Common myeloid progenitor, CD34-positive (primary cell): ENCODE data around the gene HEATR3. TPM values are rescaled to one million over a fixed set of nuclear protein-coding genes. Genes with fewer than 3 reads are reported as not detected.

Source experiments
- CTCF ChIA-PET: fragments of 350-600 bp; sonication (Branson Sonifier 250); formaldehyde crosslinking; loops from one replicate; lab custom pipeline; 2021; ENCODE audit warnings: antibody characterized with exemption; lab: Charles Lee
- POLR2A ChIA-PET: fragments of 350-600 bp; sonication (Branson Sonifier 250); formaldehyde crosslinking; loops from one replicate; lab custom pipeline; 2021; ENCODE audit warnings: antibody characterized with exemption; lab: Charles Lee
- DNase-seq, 3 donors: peaks; one replicate each; pipeline versions ENCODE4 v3.0.0 to v3.0.0-alpha.2; 2013
- H3K27ac ChIP-seq, 2 experiments: 1 replicate in 1 of 2; 2 replicates in 1 of 2; pipeline ENCODE4 v1.7.0; 2013; ENCODE audit warnings: inconsistent platforms in 2 of 2, low read length in 2 of 2, mild to moderate bottlenecking in 2 of 2, low read depth in 1 of 2, moderate library complexity in 1 of 2; ENCODE audit not compliant: severe bottlenecking in 2 of 2, insufficient read depth in 1 of 2, poor library complexity in 1 of 2
- H3K27me3 ChIP-seq, 5 experiments: replicated peaks in 2 of 5; 1 replicate in 3 of 5; 2 replicates in 2 of 5; pipeline versions ENCODE4 v1.6.1 to v1.7.0; 2013; ENCODE audit warnings: low read length in 4 of 5, mild to moderate bottlenecking in 2 of 5, moderate library complexity in 2 of 5, inconsistent platforms in 1 of 5; ENCODE audit not compliant: insufficient read depth in 5 of 5, control insufficient read depth in 4 of 5
- H3K36me3 ChIP-seq, 4 experiments: 1 replicate in 2 of 4; 2 replicates in 2 of 4; pipeline versions ENCODE4 v1.6.1 to v1.7.0; 2013; ENCODE audit warnings: low read length in 3 of 4, control low read depth in 1 of 4, mild to moderate bottlenecking in 1 of 4; ENCODE audit not compliant: control insufficient read depth in 4 of 4, insufficient read depth in 4 of 4
- H3K4me1 ChIP-seq, 4 experiments: 1 replicate in 3 of 4; 2 replicates in 1 of 4; pipeline versions ENCODE4 v1.6.1 to v1.7.1; 2013; ENCODE audit warnings: low read length in 3 of 4, mild to moderate bottlenecking in 3 of 4, control low read depth in 1 of 4, inconsistent platforms in 1 of 4, moderate library complexity in 1 of 4; ENCODE audit not compliant: control insufficient read depth in 4 of 4, insufficient read depth in 4 of 4; ENCODE audit errors: control extremely low read depth in 1 of 4
- H3K4me3 ChIP-seq, 7 experiments: 1 replicate in 4 of 7; 2 replicates in 3 of 7; pipeline versions ENCODE4 v1.5.1 to v1.7.0; 2013; ENCODE audit warnings: mild to moderate bottlenecking in 7 of 7, low read length in 6 of 7, moderate library complexity in 6 of 7, inconsistent platforms in 2 of 7, low read depth in 2 of 7, control low read depth in 1 of 7; ENCODE audit not compliant: insufficient read depth in 4 of 7, control insufficient read depth in 1 of 7; ENCODE audit errors: extremely low read depth in 1 of 7
- H3K9me3 ChIP-seq, 5 experiments: 1 replicate in 4 of 5; 2 replicates in 1 of 5; pipeline versions ENCODE4 v1.6.1 to v1.7.1; 2013; ENCODE audit warnings: low read length in 4 of 5, mild to moderate bottlenecking in 2 of 5, inconsistent platforms in 1 of 5, low read depth in 1 of 5, moderate library complexity in 1 of 5; ENCODE audit not compliant: control insufficient read depth in 4 of 5, insufficient read depth in 2 of 5; ENCODE audit errors: control extremely low read depth in 1 of 5
- WGBS: methylation state at CpG from one replicate; pipeline ENCODE4 v1.1.5; 2013; ENCODE audit not compliant: insufficient coverage; 5-methylcytosine and 5-hydroxymethylcytosine counted together
- polyA plus RNA-seq: library from polyadenylated mRNA; unstranded; fragments of 120-200 nt; gene quantifications from one replicate; pipeline ENCODE4 v1.2.1, GENCODE V29; 2013

The HEATR3 gene
- polyA plus RNA-seq: 11.8 TPM

- DNase-seq: peak; percentile 89 to 95 (median 95)
- Histone ChIP-seq H3K4me1 (peaks cover 1 to 22% (median 20%) of the 10 kb centered on the region in 4 experiments), H3K4me3 (peak within 1 kb of the TSS; percentile 80 to 91 (median 83)), H3K27me3 (no peaks in the 10 kb centered on the region), H3K9me3 (no peaks in the 10 kb centered on the region), H3K27ac (peak within 1 kb of the TSS in 1 of 2 experiments; percentile 54), H3K36me3 (peaks cover 0 to 15% (median 6%) of the 10 kb centered on the region in 4 experiments)
- ChIA-PET POLR2A (interaction anchor here (0.6 to 1.2 kb wide), 3 partner anchors 12 to 219 kb away, joined by 3 read pairs; partner anchors contain the start of gene TENT4B), CTCF (interaction anchor here (0.7 to 7.9 kb wide), 10 partner anchors 10 to 304 kb away, joined by 3 to 98 read pairs (median 4); partner anchors contain the start of gene CNEP1R1)
- 0% methylated on average over 56 of the region's 91 CpGs for WGBS
These were observed at the start of gene HEATR3 for GRCh38 chr16:50065624-50066481. Gene HEATR3, plus strand, starts transcription at chr16:50065970. Its CDS starts 162 bp downstream, at chr16:50066132.

GRCh38 chr16:50017553-50017952, 48.2 kb upstream of the HEATR3 start:
- no peak for DNase-seq
- H3K36me3 ChIP-seq: no peaks in the 10 kb centered on the region
- ChIA-PET CTCF (no interaction called here), POLR2A (no interaction called here)
- H3K27ac ChIP-seq: no peak overlapping the region
- WGBS: 97% methylated on average over 6 of the region's 9 CpGs
- H3K9me3 ChIP-seq: no peaks in the 10 kb centered on the region
- H3K4me1 ChIP-seq: no peaks in the 10 kb centered on the region
- H3K27me3 ChIP-seq: peaks cover 0 to 2% (median 0%) of the 10 kb centered on the region in 5 experiments
- no peak overlapping the region for H3K4me3 ChIP-seq

- no peak overlapping the region for H3K27ac ChIP-seq
- CTCF ChIA-PET: interaction anchor here (1.1 kb wide), 3 partner anchors 44 to 119 kb away, joined by 3 read pairs; partner anchors contain the start of gene HEATR3
- H3K27me3 ChIP-seq: peaks cover 0 to 2% (median 0%) of the 10 kb centered on the region in 5 experiments
- no peaks in the 10 kb centered on the region for H3K36me3 ChIP-seq
- H3K4me1 ChIP-seq: peaks cover 8 to 16% (median 11%) of the 10 kb centered on the region in 4 experiments
- no peaks in the 10 kb centered on the region for H3K9me3 ChIP-seq
- WGBS: 94% methylated on average over 2 of the region's 2 CpGs
- peak in 2 of 3 donors; percentile 25 to 27 for DNase-seq
- H3K4me3 ChIP-seq: no peak overlapping the region
- POLR2A ChIA-PET: no interaction called here
These were observed 44.2 kb upstream of the HEATR3 start for GRCh38 chr16:50021544-50021943.

- ChIA-PET CTCF (interaction anchor here (1.0 to 5.1 kb wide), 3 partner anchors 12 to 20 kb away, joined by 4 to 41 read pairs (median 11); no protein-coding TSS in a partner anchor), POLR2A (interaction anchor here (0.6 kb wide), 1 partner anchor 115 kb away, joined by 3 read pairs; no protein-coding TSS in a partner anchor)
- WGBS: 50% methylated on average over 4 of the region's 4 CpGs
- peaks cover 0 to 2% (median 0%) of the 10 kb centered on the region in 5 experiments for H3K27me3 ChIP-seq
- no peaks in the 10 kb centered on the region for H3K9me3 ChIP-seq
- peaks cover 8 to 19% (median 11%) of the 10 kb centered on the region in 4 experiments for H3K4me1 ChIP-seq
- H3K36me3 ChIP-seq: peaks cover 0 to 3% (median 0%) of the 10 kb centered on the region in 4 experiments
- DNase-seq: no peak
- H3K4me3 ChIP-seq: no peak overlapping the region
- H3K27ac ChIP-seq: no peak overlapping the region
These were observed 42.1 kb upstream of the HEATR3 start for GRCh38 chr16:50023641-50024040.

- CTCF ChIA-PET: interaction anchor here (1.0 to 5.1 kb wide), 9 partner anchors 12 to 782 kb away, joined by 3 to 41 read pairs (median 11); partner anchors contain the start of gene HEATR3
- H3K9me3 ChIP-seq: no peaks in the 10 kb centered on the region
- no CpG with 5 or more reads among the region's 11 CpGs for WGBS
- POLR2A ChIA-PET: interaction anchor here (0.6 to 1.2 kb wide), 2 partner anchors 114 to 187 kb away, joined by 3 to 6 read pairs; no protein-coding TSS in a partner anchor
- no peak overlapping the region for H3K27ac ChIP-seq
- H3K36me3 ChIP-seq: peaks cover 0 to 4% (median 3%) of the 10 kb centered on the region in 4 experiments
- peaks cover 8 to 19% (median 11%) of the 10 kb centered on the region in 4 experiments for H3K4me1 ChIP-seq
- DNase-seq: no peak
- peaks cover 0 to 2% (median 0%) of the 10 kb centered on the region in 5 experiments for H3K27me3 ChIP-seq
- H3K4me3 ChIP-seq: peak overlapping the region in 1 of 7 experiments; percentile 98
These were observed 41.6 kb upstream of the HEATR3 start for GRCh38 chr16:50024207-50024606.

- H3K4me1 ChIP-seq: peaks cover 8 to 19% (median 11%) of the 10 kb centered on the region in 4 experiments
- peaks cover 0 to 2% (median 0%) of the 10 kb centered on the region in 5 experiments for H3K27me3 ChIP-seq
- ChIA-PET POLR2A (interaction anchor here (0.8 to 1.2 kb wide), 2 partner anchors 13 to 186 kb away, joined by 3 to 6 read pairs; no protein-coding TSS in a partner anchor), CTCF (interaction anchor here (0.6 to 5.1 kb wide), 23 partner anchors 12 to 781 kb away, joined by 3 to 41 read pairs (median 4); partner anchors contain the start of gene HEATR3)
- peaks cover 0 to 9% (median 8%) of the 10 kb centered on the region in 4 experiments for H3K36me3 ChIP-seq
- WGBS: 0% methylated on average over 54 of the region's 65 CpGs
- peak within 1 kb of the TSS; percentile 73 to 98 (median 96) for H3K4me3 ChIP-seq
- peak; percentile 95 to 98 (median 97) for DNase-seq
- no peaks in the 10 kb centered on the region for H3K9me3 ChIP-seq
- H3K27ac ChIP-seq: peak within 1 kb of the TSS; percentile 46 to 82
These were observed 40.9 kb upstream of the HEATR3 start, which contains the start of gene CNEP1R1 for GRCh38 chr16:50024684-50025536. Gene CNEP1R1, plus strand, starts transcription at chr16:50025225. Its CDS starts 91 bp downstream, at chr16:50025316.
